ENCODE measurements around the gene SLIT3. TPM values are rescaled to one million over a fixed set of nuclear protein-coding genes. Genes with fewer than 3 reads are reported as not detected.

SLIT3 gene
- total RNA-seq, 1 experiment from 2014 or later, result not detected

DNA sequence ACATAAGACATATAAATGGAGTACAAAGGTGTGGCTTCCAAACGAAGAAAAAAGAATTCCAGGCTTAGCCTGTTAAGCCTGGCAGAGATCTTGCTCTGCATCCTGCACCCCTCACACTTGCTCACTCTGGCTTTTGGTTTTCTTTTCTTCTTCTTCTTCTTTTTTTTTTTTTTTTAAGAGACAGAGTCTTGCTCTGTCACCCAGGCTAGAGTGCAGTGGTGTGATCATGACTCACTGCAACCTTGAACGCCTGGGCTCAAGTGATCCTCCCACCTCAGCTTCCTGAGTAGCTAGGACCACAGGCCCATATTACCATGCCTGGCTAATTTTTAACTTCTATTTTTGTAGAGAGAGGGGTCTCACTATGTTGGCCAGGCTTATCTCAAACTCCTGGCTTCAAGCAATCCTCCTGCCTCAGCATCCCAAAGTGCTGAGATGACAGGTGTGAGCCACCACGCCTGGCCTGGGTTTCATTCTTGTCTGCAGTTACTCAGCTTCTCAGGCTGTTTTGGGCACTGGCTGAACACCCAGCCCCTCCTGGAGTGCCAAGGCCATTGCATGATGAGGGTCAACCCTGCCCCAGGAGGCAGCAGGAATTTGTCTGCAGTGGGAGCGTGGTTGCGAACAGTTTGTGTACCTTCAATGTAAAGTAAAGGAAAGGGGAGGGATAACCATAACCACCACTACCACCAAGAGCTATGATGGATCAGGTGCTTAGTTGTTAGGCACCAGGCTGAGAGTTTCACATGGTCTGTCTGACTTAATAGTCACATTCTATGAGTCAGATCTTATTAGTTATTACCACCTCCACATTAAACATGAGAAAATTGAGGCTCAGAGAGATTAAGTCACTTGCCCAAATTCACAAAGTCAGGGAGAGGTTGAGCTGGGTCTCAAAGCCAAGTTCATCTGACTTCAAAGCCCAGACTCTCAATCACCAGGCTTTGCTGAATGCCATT, 502.6 kb downstream of the SLIT3 start:
- H4K20me1 ChIP-seq (ENCODE audit: insufficient read depth, low read depth, low read length), result no peaks in the 10 kb centered on the region
- H3K27me3 ChIP-seq (ENCODE audit: low read length), result no peaks in the 10 kb centered on the region
- H3K4me1 ChIP-seq (ENCODE audit: low read length), result no peaks in the 10 kb centered on the region
- no peaks in the 10 kb centered on the region for H3K79me2 ChIP-seq (ENCODE audit: low read length)
- H3K9me2 ChIP-seq (replicated peaks; ENCODE audit: insufficient read depth, low read length), result no peaks in the 10 kb centered on the region
- H3K9me3 ChIP-seq (ENCODE audit: low read length), result no peaks in the 10 kb centered on the region
- no peak overlapping the region for H3K9ac ChIP-seq (ENCODE audit: low read length)
- DNase-seq, result no peak
- H2AFZ ChIP-seq (ENCODE audit: low read length), result no peak overlapping the region
- no peak overlapping the region for H3K27ac ChIP-seq (ENCODE audit: low read length)
- no peaks in the 10 kb centered on the region for H3K36me3 ChIP-seq (ENCODE audit: insufficient read depth, low read length)
- no peak overlapping the region for H3K4me3 ChIP-seq (ENCODE audit: low read length)
- H3K4me2 ChIP-seq (ENCODE audit: low read depth, low read length, poor library complexity, severe bottlenecking), result no peak overlapping the region

DNA sequence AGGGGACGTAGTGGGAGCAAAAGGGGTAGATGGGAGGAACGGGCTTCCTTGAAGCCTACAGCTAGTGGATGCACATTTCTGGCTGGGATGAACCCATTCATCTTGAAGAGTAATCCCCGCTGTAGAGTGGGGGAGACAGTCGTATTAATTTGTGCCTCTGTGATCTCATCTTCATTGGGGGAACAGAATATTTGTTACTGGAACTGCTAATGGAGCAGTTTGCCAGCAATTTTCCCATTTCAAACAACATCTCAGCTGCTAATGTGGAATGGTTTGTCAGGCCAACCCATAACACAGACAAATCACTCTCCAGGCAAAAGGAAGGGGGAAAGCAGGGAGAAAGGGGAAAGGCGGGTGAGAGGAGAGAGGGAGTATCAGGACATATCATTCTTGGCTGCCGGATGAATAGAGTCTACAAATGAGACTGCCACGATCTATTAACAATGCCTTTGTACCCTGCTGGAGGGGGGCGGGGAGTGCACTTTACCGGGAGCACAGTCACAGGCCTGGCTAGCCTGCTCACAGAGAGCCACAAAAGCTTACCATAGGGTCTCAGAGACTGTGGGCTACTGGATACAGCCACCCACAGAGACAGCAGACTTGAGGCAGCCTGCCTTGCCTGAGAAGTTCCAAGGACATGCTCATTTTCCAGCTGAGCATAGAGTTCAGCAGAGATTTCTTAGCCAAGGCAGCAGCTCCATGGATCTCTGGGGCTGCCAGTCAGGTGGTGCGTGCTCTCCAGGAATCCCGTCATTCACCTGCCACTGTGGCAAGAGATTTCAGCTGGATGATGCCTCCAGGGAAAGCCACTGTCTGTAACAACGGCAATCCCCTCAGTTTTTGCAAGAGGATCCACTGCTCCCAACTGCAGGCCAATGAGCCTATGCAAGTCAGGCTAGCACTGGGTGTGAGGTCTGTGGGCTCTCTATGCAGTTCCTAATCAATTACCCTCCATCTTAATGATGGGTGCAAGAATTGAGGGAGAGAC, 504.1 kb downstream of the SLIT3 start:
- DNase-seq, result no peak
- no peak overlapping the region for H2AFZ ChIP-seq (ENCODE audit: low read length)
- no peak overlapping the region for H3K27ac ChIP-seq (ENCODE audit: low read length)
- H3K36me3 ChIP-seq (ENCODE audit: insufficient read depth, low read length), result no peaks in the 10 kb centered on the region
- no peak overlapping the region for H3K9ac ChIP-seq (ENCODE audit: low read length)
- H4K20me1 ChIP-seq (ENCODE audit: insufficient read depth, low read depth, low read length), result no peaks in the 10 kb centered on the region
- no peak overlapping the region for H3K4me2 ChIP-seq (ENCODE audit: low read depth, low read length, poor library complexity, severe bottlenecking)
- H3K9me2 ChIP-seq (replicated peaks; ENCODE audit: insufficient read depth, low read length), result no peaks in the 10 kb centered on the region
- no peak overlapping the region for H3K4me3 ChIP-seq (ENCODE audit: low read length)
- H3K79me2 ChIP-seq (ENCODE audit: low read length), result no peaks in the 10 kb centered on the region
- H3K27me3 ChIP-seq (ENCODE audit: low read length), result no peaks in the 10 kb centered on the region
- no peaks in the 10 kb centered on the region for H3K9me3 ChIP-seq (ENCODE audit: low read length)
- no peaks in the 10 kb centered on the region for H3K4me1 ChIP-seq (ENCODE audit: low read length)

DNA sequence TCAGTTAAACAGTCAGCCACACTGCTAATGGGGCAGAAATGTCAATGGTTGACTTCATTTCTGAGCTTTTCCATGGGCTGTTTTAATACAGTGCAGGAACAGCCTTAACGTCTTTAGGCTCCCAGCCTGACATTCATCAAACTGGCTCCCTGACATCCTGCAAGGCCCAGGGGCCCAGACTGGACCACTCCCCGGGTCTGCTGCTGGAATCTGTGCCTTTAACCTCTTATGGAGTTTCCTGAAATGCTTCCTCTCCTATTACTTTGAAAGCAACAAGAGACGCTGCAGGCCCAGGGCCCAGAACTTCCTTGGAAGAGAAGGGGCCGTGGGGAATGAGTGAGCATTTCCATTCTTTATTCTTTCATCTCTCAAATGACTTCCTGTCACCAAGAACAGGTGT, 504.9 kb downstream of the SLIT3 start:
- no peaks in the 10 kb centered on the region for H3K9me3 ChIP-seq (ENCODE audit: low read length)
- H3K4me2 ChIP-seq (ENCODE audit: low read depth, low read length, poor library complexity, severe bottlenecking), result no peak overlapping the region
- no peak overlapping the region for H2AFZ ChIP-seq (ENCODE audit: low read length)
- no peak overlapping the region for H3K27ac ChIP-seq (ENCODE audit: low read length)
- no peak overlapping the region for H3K4me3 ChIP-seq (ENCODE audit: low read length)
- no peaks in the 10 kb centered on the region for H4K20me1 ChIP-seq (ENCODE audit: insufficient read depth, low read depth, low read length)
- no peaks in the 10 kb centered on the region for H3K9me2 ChIP-seq (replicated peaks; ENCODE audit: insufficient read depth, low read length)
- H3K79me2 ChIP-seq (ENCODE audit: low read length), result no peaks in the 10 kb centered on the region
- no peak overlapping the region for H3K9ac ChIP-seq (ENCODE audit: low read length)
- H3K36me3 ChIP-seq (ENCODE audit: insufficient read depth, low read length), result no peaks in the 10 kb centered on the region
- DNase-seq, result no peak
- H3K4me1 ChIP-seq (ENCODE audit: low read length), result no peaks in the 10 kb centered on the region
- no peaks in the 10 kb centered on the region for H3K27me3 ChIP-seq (ENCODE audit: low read length)

DNA sequence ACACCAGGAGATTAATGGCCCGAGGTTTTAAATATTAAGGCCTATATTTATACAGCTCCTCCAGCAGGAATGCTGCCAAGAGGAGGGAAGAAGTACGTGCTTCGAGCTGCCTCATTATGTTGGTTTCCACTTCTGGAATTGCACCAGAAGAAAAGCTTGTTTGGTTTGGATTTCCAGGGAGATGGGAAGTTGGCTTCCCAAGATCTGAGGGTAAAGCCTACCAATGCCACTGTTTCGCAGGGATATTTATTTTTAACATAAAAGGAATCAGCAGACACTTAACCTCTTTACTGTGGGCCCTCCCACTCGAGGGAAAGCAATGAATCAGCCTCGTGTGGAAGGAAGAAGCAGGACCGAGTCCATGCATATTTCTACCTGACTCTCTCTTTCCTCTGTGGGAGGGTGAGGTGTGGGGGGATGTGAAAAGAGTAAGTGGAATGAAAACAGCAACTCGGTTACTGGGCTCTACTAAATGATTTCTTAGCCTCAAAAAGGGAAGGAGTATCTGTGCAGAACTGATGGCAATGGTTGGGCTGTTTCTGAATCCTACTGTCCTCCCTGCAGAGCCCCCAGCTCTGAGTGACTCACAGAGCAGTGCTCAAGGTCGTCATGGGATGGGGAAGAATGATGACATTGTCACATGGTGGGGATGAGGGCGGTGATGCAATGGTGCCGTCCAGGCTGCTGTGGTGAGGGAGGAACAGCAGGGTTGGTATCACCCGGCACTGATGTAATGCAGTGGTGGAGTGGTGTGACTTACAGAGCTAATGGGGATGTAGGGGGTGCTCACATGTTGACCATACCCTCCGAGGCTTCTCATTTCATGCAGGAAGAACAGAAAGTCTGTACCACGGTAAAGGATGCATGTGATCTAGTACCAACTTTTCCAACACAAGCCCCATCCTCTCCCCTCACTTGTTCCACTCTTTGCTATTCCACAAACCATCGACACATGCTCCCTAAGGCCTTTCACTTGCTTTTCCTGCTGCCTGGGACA, 506.8 kb downstream of the SLIT3 start:
- no peaks in the 10 kb centered on the region for H4K20me1 ChIP-seq (ENCODE audit: insufficient read depth, low read depth, low read length)
- no peaks in the 10 kb centered on the region for H3K4me1 ChIP-seq (ENCODE audit: low read length)
- H3K27ac ChIP-seq (ENCODE audit: low read length), result no peak overlapping the region
- H3K4me3 ChIP-seq (ENCODE audit: low read length), result no peak overlapping the region
- H2AFZ ChIP-seq (ENCODE audit: low read length), result no peak overlapping the region
- no peaks in the 10 kb centered on the region for H3K79me2 ChIP-seq (ENCODE audit: low read length)
- no peaks in the 10 kb centered on the region for H3K27me3 ChIP-seq (ENCODE audit: low read length)
- H3K9me3 ChIP-seq (ENCODE audit: low read length), result no peaks in the 10 kb centered on the region
- no peaks in the 10 kb centered on the region for H3K36me3 ChIP-seq (ENCODE audit: insufficient read depth, low read length)
- H3K4me2 ChIP-seq (ENCODE audit: low read depth, low read length, poor library complexity, severe bottlenecking), result no peak overlapping the region
- no peak overlapping the region for H3K9ac ChIP-seq (ENCODE audit: low read length)
- no peaks in the 10 kb centered on the region for H3K9me2 ChIP-seq (replicated peaks; ENCODE audit: insufficient read depth, low read length)
- DNase-seq, result no peak

DNA sequence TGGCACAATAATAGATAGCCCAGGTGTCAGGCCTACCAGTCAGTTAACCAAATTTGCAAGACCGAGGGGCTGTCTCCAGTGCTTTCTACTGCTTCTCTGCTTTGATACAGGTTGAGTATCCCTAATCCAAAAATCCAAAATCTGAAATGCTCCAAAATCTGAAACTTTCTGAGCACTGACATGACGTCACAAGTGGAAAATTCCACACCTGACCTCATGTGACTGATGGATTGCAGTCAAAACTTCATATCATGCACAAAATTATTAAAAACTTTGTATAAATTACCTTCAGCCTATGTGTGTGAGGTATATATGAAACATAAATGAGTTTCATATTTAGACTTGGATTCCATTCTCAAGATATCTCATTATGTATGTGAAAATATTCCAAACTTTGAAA, 508.3 kb downstream of the SLIT3 start:
- Histone ChIP-seq H4K20me1 (ENCODE audit: insufficient read depth, low read depth, low read length) (no peaks in the 10 kb centered on the region), H3K9me2 (replicated peaks; ENCODE audit: insufficient read depth, low read length) (no peaks in the 10 kb centered on the region), H3K36me3 (ENCODE audit: insufficient read depth, low read length) (no peaks in the 10 kb centered on the region), H3K4me3 (ENCODE audit: low read length) (no peak overlapping the region), H3K4me1 (ENCODE audit: low read length) (no peaks in the 10 kb centered on the region), H3K27ac (ENCODE audit: low read length) (no peak overlapping the region), H3K27me3 (ENCODE audit: low read length) (no peaks in the 10 kb centered on the region), H2AFZ (ENCODE audit: low read length) (no peak overlapping the region), H3K9ac (ENCODE audit: low read length) (no peak overlapping the region), H3K4me2 (ENCODE audit: low read depth, low read length, poor library complexity, severe bottlenecking) (no peak overlapping the region), H3K79me2 (ENCODE audit: low read length) (no peaks in the 10 kb centered on the region), H3K9me3 (ENCODE audit: low read length) (no peaks in the 10 kb centered on the region)
- no peak for DNase-seq

DNA sequence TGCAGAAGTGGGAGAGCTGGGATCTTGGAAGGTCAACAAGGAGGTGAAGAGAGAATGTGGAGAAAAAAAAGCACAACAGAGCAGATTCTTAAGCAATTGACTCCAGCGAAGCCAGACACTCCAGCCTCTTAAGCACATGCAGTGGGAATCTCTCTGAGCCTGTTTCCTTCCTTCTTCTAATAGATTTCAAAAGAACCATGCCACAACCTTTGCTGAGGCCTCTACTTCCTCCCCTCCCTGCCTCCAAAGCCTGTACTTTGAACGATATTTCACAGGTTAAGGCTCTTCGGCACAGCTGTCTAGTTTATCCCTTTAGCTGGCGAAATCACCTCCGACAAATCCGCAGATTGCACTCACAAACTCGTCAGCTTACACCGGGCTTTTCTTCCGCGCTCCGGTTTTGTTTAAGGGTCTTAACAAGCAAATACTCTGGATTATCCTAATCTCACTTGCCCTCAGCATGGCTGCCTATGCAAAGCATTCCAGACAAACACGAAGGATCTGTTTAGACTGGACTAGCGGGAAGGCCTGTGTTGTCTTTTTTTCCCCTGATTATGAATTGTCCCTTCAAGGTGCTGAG, 510.2 kb downstream of the SLIT3 start:
- Histone ChIP-seq H3K36me3 (ENCODE audit: insufficient read depth, low read length) (no peaks in the 10 kb centered on the region), H3K9me2 (replicated peaks; ENCODE audit: insufficient read depth, low read length) (no peaks in the 10 kb centered on the region), H3K4me1 (ENCODE audit: low read length) (no peaks in the 10 kb centered on the region), H3K79me2 (ENCODE audit: low read length) (no peaks in the 10 kb centered on the region), H3K9me3 (ENCODE audit: low read length) (no peaks in the 10 kb centered on the region), H3K27me3 (ENCODE audit: low read length) (no peaks in the 10 kb centered on the region), H3K9ac (ENCODE audit: low read length) (no peak overlapping the region), H3K4me2 (ENCODE audit: low read depth, low read length, poor library complexity, severe bottlenecking) (no peak overlapping the region), H3K4me3 (ENCODE audit: low read length) (no peak overlapping the region), H2AFZ (ENCODE audit: low read length) (no peak overlapping the region), H4K20me1 (ENCODE audit: insufficient read depth, low read depth, low read length) (no peaks in the 10 kb centered on the region), H3K27ac (ENCODE audit: low read length) (no peak overlapping the region)
- DNase-seq, result no peak

DNA sequence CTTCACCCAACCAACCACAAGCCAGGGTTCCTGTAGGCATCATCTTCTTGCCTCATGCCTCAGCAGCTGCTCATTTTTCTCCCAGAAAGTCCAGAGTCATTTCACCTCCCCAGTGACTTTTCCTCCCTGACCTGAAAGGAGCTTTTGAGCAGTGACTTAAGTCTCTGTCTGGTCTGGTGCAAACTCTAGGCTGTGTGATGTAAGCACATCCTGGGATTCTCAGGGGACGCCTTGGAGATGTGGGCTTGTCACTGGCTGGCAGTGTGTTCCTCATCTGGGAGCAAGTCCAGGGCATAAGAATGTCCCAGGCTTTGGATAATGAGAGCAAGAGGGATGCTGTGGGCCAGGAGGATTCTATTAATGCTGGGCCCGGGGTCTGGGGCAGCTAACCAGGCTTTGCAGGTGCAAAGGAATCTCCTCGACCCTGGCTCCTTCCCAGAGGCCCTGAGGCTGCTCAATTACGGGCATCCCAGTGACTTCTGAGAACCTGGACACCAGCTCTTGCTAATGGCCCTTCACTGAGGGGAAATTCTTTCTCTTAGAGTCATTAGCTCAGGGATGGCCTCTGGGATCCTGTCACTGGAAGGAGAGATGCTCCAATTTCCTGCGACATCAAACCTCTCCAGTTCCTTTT, 510.8 kb downstream of the SLIT3 start:
- H3K79me2 ChIP-seq (ENCODE audit: low read length), result no peaks in the 10 kb centered on the region
- H3K4me3 ChIP-seq (ENCODE audit: low read length), result no peak overlapping the region
- H3K27me3 ChIP-seq (ENCODE audit: low read length), result no peaks in the 10 kb centered on the region
- no peak overlapping the region for H3K4me2 ChIP-seq (ENCODE audit: low read depth, low read length, poor library complexity, severe bottlenecking)
- H3K9me2 ChIP-seq (replicated peaks; ENCODE audit: insufficient read depth, low read length), result no peaks in the 10 kb centered on the region
- H3K27ac ChIP-seq (ENCODE audit: low read length), result no peak overlapping the region
- H3K9ac ChIP-seq (ENCODE audit: low read length), result no peak overlapping the region
- no peaks in the 10 kb centered on the region for H4K20me1 ChIP-seq (ENCODE audit: insufficient read depth, low read depth, low read length)
- H3K4me1 ChIP-seq (ENCODE audit: low read length), result no peaks in the 10 kb centered on the region
- no peak for DNase-seq
- no peaks in the 10 kb centered on the region for H3K36me3 ChIP-seq (ENCODE audit: insufficient read depth, low read length)
- H2AFZ ChIP-seq (ENCODE audit: low read length), result no peak overlapping the region
- H3K9me3 ChIP-seq (ENCODE audit: low read length), result no peaks in the 10 kb centered on the region

All from Karpas-422 (cell line).